Stimulated activated CD8-positive, alpha-beta memory T cell treated with anti-CD3 and anti-CD28 coated beads, Interleukin-15, amount 100 ng/mL, for 4 hours (primary cell): Measurements from ENCODE around the gene BCL11B.
"Not testable (repeated sequence)": the region's sequence is repeated elsewhere in the genome, so short reads cannot be mapped to it uniquely, and the experiment has no call there.

ENCODE experiments used
- DNase-seq, 2 donors: peaks; one replicate each; pipeline ENCODE4 v3.0.0-alpha.2; 2020; ENCODE audit warnings: low read depth in 2 of 2

The BCL11B gene

DNA sequence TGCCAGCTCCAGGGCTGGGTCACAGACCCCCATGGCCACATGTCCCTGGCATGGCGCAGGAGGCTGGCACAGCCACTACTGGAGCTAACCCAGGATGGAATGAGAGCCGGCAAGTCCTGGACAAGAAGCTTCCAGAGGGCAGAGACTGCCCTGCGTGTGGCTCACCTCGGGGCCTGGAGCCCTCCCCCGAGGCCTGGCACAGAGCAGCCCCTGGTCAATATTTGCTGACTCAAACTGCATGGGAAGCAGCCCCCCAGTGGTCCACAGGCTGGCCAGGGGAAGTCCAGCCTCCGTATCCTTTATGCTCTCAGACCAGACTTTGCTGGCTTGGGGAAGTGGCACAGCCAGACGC is 71.4 kb downstream of the BCL11B start:
- DNase-seq, result no peak

DNA sequence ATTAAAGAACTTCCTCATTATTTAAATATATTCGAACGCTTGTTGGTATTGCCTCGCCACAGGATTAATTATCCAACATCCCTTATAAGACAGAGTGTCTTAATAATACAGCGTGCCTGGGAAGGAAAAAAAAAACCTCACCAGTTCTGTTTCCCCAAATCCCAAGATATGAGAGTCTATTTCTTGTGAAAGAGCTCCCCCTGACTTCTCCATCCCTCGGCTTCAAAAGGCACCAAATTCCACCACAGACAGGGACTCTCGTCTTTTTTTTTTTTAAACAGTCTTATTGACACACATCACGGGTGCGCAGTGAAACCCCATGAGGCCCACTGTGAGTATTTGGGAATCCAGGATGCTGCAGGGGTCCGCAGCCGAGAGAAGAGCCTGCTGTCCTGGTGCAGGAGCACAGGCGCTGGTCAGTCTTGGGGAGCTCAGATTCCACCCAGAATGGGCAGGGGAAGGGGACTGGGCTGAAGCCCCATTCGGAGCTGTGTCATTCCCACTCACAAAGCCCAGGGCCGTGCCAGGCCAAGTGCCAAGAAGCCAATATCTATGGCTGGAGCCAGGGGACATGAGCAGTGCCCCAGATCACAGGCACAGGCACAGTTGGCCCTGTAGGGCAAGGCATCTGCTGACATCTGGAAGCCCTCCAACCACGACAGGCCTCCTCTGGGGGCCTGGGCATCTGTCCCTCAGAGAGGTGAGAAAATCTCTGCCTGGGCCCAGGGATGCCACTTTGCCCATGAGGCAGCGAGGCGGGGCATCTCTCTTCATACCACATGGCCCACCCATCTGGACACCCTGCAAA is 71.9 kb downstream of the BCL11B start:
- no peak for DNase-seq

DNA sequence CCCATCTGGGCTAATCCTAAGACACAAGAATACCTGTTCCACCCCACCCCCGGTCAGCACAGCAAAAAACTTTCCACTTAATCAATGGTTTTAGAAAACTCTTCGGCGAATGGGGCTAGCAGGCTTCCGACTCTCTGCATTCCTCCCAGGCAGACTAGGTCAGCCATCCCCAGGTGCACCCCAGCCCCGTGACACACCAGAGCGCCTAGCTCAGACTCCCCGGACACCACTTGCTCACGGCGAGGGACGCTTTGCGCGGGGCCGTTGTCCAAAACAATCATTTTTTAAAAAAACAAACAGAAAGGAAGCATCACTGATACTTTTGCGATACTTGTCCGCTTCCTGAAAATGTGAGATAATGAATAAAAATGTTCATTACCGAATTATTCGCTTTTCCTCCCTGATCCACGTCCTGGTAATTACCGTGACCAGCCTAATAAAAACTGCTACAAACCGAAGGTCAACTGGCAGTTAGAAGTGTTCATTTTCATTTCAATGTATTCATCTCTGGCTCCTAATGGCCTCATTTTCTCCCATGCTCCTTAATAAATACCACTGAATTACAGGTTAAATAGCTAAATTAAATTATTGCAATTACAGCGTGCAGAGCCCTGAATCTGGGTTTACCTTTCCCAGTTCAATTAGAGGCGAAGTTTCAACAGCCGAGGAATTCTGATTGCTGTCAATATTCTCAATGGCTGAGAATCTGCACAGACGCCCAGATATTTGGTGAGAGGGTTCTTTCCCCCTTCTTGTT is 73.1 kb downstream of the BCL11B start:
- no peak for DNase-seq

DNA sequence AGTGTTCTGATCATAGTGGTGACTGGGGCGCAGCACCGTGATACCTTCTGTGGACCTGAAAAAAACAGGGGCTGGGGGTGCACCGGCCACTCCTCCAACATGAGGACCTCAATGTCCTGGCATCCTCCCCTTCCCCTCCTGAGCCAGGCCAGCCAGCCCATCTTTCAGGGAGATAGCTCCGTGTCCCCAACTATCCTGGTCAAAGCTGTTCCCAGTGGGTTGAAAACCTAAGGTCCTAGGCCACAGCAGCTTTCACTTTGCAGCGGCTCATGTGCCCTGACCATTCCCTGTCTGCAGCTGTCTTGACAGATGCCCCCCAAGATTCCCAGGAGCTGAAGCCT is 75.7 kb downstream of the BCL11B start:
- DNase-seq, result no peak

DNA sequence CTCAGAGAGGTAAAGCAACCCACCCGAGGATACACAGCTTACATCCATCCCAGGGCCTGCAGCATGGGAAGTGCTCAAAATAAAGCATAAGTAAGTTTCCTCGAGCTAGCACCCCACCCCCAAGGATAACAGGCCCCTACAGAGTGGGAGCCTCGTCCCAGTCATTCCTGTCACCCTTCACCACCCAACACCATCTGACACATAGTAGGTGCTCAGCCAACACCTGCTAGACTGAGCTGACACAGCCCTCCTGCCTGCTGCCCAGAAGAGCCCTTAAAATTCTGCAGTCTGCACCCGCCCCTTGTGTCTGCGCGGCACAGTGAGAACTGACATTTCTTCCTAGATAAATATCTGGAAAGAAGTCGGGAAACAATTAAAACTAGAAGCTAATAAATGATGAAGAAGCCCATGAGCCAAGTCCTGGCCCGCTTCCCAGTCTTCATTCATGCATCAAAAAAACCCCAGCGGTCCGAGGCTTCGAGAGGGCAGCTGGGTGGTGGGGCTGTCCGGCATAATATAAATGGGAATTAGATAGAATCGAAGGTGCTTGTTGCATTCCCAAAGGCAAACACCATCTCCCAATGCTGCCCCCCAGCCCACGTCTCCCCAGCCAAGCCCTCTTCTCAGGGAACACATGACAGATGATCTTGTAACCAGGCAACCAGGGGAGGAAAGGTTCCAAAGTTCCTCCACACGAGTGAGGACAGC is 76.2 kb downstream of the BCL11B start:
- DNase-seq, result no peak

DNA sequence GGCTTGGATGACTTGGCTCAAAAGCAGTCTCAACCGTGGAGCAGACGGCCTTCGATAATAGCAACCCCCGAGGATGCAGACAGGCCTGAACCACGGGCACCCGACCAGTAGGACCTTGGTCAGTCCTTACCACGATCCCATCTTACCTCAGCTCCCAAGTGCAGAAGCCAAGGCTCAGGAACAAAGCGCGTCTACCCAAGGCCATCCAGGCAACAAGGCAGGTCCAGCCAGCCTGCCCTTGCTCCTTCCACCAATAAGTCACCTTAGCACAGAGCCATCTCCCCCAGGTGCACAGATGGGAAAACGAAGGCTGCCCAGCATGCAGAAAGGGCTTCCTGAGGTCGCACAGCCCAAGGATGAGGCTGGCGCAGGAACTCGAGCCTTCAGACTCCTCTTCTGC is 77.3 kb downstream of the BCL11B start:
- DNase-seq, result no peak

DNA sequence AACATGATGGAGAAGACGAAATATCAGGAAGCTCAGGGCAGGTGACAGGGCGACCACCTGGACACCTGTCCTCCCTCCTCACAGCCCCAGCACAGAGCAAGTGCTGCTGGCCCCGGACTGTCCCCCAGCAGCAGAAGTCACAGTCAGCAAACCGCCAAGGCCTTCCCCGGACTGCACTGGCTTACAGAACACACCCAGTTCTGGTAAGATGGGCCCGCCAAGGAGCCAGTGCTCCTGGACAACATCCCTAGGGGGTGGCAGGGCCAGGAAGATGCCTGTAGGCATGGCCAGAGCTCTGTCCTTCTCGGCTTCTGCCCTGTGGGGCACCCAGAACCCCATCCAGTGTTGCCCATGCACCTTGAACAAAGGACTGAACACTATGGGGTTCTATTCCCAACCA is 77.9 kb downstream of the BCL11B start:
- DNase-seq, result no peak

DNA sequence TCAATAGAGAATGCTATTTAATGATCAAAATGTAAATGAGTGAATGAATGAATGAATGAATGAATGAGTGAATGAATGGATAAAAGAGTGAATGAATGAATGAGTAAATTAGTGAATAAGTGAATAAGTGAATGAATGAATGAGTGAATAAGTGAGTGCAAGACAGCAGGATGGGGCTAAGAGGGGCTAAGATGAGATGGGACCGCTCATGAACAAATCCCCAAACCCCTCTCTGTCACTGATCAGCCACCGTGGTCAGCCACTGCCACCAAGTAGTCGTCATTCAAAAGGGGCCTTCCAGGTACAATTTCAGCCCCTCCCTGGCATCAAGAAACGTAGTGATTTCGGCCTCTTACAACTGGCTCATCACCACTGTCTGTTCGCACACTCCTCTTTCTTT is 79.2 kb downstream of the BCL11B start:
- DNase-seq, result no peak

DNA sequence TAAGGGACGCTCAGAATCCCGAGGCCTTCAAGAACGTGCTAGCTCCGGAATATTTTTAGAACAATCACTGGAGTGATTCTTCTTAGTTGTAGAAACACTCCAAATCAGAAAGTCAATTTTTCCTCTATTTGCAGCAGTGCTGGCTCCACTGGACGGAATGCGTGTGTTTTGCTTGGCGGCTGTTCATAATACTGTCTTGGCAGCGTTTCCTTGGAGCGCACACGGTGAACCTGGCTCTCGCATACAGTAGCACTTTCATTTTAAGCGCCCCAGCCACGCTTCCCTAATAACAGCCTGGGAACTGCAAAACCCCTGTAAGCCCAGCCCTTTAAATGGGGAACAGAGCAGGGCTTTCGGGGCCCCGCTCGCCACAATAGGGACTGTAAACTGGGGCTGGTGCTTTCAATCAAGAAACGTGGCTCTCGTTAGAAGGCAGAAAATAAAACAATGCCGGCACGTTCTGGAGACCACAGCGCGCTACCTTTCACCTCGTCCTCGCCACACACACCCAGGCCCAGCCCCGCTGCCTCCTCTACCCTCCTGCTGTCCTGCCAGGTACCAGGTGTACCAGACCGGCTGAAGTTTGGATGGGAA is 79.9 kb downstream of the BCL11B start:
- no peak for DNase-seq

DNA sequence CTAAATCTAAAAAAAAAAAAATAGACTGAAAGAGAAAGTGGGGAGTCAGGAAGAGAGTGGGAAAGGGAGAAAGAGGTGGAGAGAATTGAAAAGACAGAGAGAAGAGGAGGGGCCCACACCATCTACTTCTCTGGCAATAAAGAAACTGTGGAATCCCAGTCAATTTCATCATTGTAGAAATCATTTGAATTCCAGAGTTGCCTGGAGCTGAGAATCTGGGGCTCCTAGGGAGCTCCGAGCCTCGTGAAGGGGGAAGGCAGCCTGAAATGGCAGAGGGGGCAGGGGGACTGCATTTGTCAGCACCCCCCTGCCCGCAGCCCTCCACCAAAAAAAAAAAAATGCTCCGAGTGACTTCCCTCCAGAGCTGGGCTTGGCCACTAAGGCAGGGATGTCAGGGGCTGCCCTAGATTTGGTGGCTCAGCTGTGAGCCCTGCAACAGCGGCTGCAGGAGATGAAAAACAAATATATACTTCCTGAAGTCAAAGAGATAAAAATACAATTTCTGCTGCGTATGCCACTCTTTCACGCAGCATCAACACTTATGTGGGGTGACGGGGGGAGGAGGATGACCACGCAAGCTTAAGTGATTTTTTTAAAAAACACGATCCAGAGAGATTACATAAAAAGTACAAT is 80.5 kb downstream of the BCL11B start:
- no peak for DNase-seq

DNA sequence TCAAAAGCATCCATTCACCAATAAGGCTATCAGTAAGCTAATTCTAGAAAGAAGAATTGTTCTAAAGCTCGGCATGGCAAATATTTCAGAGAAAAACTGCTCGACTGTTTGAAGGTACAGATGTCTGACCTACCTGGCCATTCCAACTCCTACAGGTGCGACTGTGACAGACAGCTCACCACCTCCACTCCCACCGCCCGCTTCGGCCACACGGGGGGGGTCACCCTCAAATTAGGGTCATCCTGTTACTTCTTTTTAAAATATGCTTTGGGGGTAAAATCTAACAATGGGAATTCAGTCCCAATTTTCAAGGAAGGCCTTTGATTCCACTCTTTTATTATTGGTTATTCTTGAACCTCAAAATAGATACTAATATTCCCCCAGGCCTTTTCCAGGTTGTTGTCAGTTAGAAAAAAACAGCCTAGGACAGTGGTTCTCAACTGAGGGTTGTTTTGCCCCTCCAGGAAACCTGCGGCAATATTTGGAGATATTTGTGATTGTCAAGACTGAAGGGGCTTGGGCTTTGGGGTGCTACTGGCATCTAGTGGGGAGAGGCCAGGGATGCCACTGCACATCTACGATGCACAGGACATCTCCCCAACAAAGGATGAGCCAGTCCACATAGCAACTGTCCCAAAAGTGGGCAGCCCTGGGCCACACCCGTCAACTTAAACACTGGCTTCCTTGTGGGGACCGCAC is 81.2 kb downstream of the BCL11B start:
- DNase-seq, result no peak

DNA sequence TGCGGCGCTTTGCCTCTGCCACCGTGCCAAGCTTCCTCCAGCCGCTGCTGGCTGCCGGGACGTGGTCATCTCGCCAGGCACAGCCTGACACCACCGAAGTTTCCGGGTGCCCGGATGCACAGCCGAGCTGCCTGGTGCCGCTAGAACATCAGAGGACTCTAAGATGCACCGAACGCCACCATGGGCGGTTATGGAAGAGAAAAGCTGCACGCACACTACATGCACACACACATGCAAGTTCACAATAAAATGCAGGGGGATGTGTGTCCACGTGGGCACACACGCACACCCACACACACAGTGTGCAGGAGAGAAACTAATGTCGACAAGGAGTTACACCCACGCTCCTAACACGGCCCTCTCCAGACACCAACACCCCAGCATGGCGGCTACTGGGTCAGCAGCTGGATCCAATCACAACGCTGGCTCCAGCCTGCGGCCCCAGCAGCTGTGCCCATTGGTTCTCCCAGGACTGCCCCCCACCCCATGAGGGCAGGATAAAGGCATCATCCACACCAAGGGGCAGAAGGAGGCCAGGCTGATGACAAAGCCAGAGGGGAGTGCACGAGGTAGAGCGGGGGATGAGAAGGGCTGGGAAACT is 82.7 kb downstream of the BCL11B start:
- DNase-seq, result peak in 1 of 2 donors; percentile 25

DNA sequence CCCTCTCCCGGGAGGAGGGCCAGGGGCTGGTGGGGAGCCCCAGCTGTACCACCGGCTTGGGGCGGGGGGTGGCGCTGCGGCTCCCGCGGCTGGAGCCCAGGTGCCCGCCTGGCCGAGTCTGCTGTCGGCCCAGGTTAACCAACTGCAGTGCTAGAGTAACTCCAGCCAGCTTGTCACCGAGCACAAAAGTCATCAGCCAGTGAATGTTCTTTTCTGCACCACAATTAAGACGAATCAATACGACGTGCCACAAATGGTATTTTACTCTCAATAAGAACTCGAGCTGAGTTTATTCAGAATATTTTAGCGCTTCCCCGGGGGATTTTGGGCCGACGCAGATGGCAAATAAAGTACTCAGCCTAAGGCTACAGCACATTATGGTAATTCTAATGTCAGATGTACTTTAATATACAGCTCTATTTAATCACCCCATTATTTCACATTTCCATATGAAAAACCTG is 83.2 kb downstream of the BCL11B start:
- DNase-seq, result no peak

DNA sequence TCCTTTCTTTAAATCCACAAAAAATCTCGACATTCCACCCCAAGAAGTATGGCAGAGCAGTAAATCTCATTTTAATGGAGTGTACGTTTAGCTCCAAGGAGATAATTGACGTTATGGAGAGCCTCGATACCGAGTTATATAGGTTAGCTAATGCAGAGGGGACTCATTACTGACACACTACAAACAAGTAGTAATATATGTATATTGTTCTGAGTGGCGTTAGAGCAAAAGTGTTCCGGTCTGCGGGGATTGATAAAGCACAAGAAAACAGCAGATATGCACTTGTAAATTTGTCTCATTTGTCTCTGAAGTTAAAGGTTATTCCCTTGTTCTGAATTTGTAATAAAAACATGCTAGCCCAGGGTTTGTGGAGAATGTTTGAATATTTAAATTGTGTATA is 84.1 kb downstream of the BCL11B start:
- DNase-seq, result no peak

DNA sequence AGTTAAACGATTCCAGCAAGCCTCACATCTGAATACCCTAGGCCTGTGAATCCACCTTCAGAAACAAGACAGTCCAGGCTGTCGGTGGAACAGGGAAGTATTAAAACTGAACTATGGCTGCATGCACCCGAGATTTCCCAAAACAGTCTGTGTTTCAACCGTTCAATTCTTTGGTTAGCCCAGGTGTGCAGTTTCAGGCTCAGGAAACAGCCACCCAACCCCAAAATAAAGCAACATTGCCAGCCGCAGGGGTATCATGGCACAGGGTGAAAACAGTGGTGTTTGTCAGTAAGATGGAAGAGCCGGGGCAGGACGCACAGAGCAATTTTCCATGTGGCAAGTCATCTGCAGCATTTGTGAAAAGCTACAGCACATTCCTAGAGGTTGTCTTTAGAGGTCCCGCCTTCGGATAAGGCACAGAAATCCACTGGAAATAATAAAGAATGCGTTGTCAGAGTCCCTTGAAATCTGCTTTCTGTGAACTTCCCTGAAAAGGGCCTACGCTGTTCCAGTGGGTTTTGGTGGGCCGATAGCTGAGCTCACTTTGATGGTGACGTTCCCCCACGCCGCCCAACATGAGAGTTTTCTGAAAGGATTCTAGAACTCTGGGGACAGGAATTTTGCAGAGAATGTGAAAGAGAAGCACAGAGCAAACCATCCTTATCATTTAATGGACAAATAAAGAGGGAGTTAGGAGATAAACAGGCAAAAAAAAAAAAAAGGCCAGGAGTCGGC is 84.9 kb downstream of the BCL11B start:
- DNase-seq, result no peak

DNA sequence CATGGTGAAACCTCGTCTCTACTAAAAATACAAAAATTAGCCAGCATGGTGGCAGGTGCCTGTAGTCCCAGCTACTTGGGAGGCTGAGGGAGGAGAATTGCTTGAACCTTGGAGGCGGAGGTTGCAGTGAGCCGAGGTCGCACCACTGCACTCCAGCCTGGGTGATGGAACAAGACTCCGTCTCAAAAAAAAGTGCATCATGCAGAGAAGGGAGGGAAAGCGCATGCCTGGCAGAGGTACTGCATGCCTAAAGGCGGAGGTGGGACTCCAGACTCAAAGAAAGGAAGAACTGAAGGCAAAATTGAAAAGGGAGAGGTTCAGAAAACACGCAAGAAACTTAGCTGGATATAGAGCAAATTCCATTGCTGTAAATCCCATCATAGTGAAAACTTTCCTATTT is 85.7 kb downstream of the BCL11B start:
- DNase-seq, result not testable (repeated sequence)

DNA sequence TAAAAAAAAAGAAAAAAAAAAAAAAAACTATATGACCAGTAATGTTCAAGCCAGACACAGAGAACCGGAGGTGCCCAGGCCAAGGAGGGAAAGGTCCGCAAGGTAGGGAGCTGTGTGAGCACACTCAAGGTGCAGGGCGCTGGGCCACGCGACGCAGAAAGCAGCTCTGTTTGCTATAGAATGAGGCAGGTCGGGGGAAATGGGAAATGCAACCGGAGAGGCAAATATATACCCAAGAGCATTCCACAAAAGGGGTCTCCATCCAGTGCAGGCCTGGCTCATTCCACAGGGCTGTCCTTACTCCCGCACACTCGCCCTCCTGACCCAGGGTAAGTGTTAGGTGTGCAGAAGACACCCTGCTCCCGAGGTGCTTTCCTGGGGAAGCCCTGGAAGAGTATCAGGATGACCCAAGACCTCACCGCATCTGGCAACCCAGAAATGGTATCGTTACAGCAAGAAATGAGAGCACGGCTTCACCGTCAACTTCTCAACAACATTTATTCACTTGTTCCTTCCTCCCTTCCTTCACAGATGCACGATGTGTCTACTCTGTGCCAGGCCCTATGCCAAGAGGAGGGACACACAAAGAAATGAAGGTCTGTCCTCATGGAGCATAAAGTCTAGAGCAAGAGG is 86.4 kb downstream of the BCL11B start:
- no peak for DNase-seq

DNA sequence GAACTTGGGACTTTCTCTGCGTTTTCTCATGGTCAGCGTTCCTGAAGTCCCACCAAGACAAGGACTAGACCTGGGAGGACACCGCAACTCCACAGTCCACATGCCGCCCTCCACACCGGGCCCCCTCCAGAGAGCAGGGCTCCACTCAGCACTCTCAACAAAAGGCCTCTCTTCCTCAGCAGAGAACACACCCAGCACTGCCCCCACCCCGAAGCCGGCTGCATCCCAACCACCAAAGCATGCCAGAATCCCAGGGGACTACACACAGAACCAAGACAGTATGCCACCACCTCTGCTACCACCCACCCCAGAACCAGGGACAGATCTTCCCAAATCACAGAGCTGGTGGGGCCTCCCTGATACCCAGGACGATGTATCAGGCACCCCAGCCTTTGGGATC is 88.3 kb downstream of the BCL11B start:
- no peak for DNase-seq

DNA sequence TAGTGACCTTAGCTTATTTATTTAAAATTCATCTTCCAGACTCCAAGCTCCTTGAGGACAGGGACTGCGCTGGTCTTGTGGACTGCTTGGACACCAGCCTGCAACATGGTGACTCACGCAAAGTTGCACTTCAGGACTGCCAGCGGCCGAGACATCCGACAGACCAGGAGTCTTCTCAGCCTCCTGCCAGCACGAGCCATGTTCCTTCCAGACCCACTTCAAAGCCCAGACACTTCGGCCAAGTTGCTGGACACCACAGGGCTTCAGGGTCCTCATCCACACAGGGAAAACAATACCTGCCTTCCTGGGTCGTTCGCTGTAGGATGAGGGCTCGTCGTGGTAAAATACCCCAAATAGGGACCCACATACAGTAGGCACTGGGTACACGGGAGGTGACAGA is 88.7 kb downstream of the BCL11B start:
- no peak for DNase-seq
